ENCODE data around the gene SUPT3H.

Gene SUPT3H

GRCh38 chr6:44824567-44824966 is 553.2 kb downstream of the SUPT3H start:
- no peak for DNase-seq

GRCh38 chr6:44820759-44821158 is 557.0 kb downstream of the SUPT3H start:
- DNase-seq, result no peak

GRCh38 chr6:44820321-44820720 is 557.4 kb downstream of the SUPT3H start:
- no peak for DNase-seq

GRCh38 chr6:44811456-44811855 is 566.3 kb downstream of the SUPT3H start:
- DNase-seq, result no peak

GRCh38 chr6:44809258-44809657 is 568.5 kb downstream of the SUPT3H start:
- DNase-seq, result no peak

- DNase-seq, result no peak
These were observed 569.6 kb downstream of the SUPT3H start for GRCh38 chr6:44808148-44808547.

- DNase-seq, result no peak
These were observed 571.1 kb downstream of the SUPT3H start for GRCh38 chr6:44806656-44807055.

GRCh38 chr6:44805238-44805846 is 572.4 kb downstream of the SUPT3H start:
- no peak for DNase-seq

GRCh38 chr6:44804546-44805159 is 573.1 kb downstream of the SUPT3H start:
- DNase-seq, result no peak

- DNase-seq, result no peak
These were observed 573.7 kb downstream of the SUPT3H start for GRCh38 chr6:44804016-44804415.

- DNase-seq, result no peak
These were observed 576.7 kb downstream of the SUPT3H start for GRCh38 chr6:44800784-44801592.

- no peak for DNase-seq
These were observed 577.5 kb downstream of the SUPT3H start for GRCh38 chr6:44800171-44800783.

- DNase-seq, result no peak
These were observed 580.0 kb downstream of the SUPT3H start for GRCh38 chr6:44797746-44798145.

GRCh38 chr6:44795326-44795725 is 582.4 kb downstream of the SUPT3H start:
- no peak for DNase-seq

- no peak for DNase-seq
These were observed 587.9 kb downstream of the SUPT3H start for GRCh38 chr6:44789806-44790205.

- DNase-seq, result no peak
These were observed 588.7 kb downstream of the SUPT3H start for GRCh38 chr6:44789061-44789460.

- DNase-seq, result no peak
These were observed 589.2 kb downstream of the SUPT3H start for GRCh38 chr6:44788387-44788981.

- no peak for DNase-seq
These were observed 590.4 kb downstream of the SUPT3H start for GRCh38 chr6:44787254-44787834.

GRCh38 chr6:44785130-44785529 is 592.6 kb downstream of the SUPT3H start:
- DNase-seq, result no peak

- no peak for DNase-seq
These were observed 593.5 kb downstream of the SUPT3H start for GRCh38 chr6:44784195-44784594.

GRCh38 chr6:44782892-44783291 is 594.8 kb downstream of the SUPT3H start:
- no peak for DNase-seq

GRCh38 chr6:44781912-44782597 is 595.7 kb downstream of the SUPT3H start:
- no peak for DNase-seq
